ENCODE measurements around the gene CLCN5. TPM values are rescaled to one million over a fixed set of nuclear protein-coding genes. Genes with fewer than 3 reads are reported as not detected.

CLCN5 gene
- polyA plus RNA-seq, 2 of the 4 experiments (the other 2 are of a cell fraction): 2.6 to 5.2 TPM

- H3K27ac ChIP-seq: no peak overlapping the region
- 89% methylated on average over 2 of the region's 2 CpGs for WGBS (ENCODE audit: missing lambda C conversion rate)
- CTCF ChIA-PET: no interaction called here
- DNase-seq (ENCODE audit: low read depth in 1 of 2, low spot score in 1 of 2) (no peak), ATAC-seq (no peak), FAIRE-seq (peak; percentile 70)
- no peak for TF ChIP-seq KDM1A (IDR thresholded peaks at IDR 0.05; ENCODE audit: low read depth)
- TF ChIP-seq EHMT2 (IDR thresholded peaks at IDR 0.05; ENCODE audit: low read depth): no peak
- TF ChIP-seq JUNB (IDR thresholded peaks at IDR 0.05): no peak
- no peak for TF ChIP-seq MAX (IDR thresholded peaks at IDR 0.05)
- no peak for TF ChIP-seq CTCF (IDR thresholded peaks at IDR 0.05)
- no peak for TF ChIP-seq ZSCAN20 (CRISPR knock-in tag; IDR thresholded peaks at IDR 0.05)
- no peak for TF ChIP-seq HEYL (CRISPR knock-in tag; IDR thresholded peaks at IDR 0.05)
- TF ChIP-seq JUN (IDR thresholded peaks at IDR 0.05): no peak
- H3K4me1 ChIP-seq: no peaks in the 10 kb centered on the region
- POLR2A ChIA-PET: no interaction called here
- H3K4me3 ChIP-seq: no peak overlapping the region
- H3K9me3 ChIP-seq: no peaks in the 10 kb centered on the region
- H3K4me2 ChIP-seq: no peak overlapping the region
Measured at GRCh38 chrX:49970674-49971073, 48.3 kb downstream of the CLCN5 start.

GRCh38 chrX:49972328-49972860, 50.0 kb downstream of the CLCN5 start:
- H3K27ac ChIP-seq: no peak overlapping the region
- 89% methylated on average over 5 of the region's 5 CpGs for WGBS (ENCODE audit: missing lambda C conversion rate)
- no peak for FAIRE-seq
- H3K9me3 ChIP-seq: no peaks in the 10 kb centered on the region
- DNase-seq (ENCODE audit: low read depth in 1 of 2, low spot score in 1 of 2): no peak
- ChIA-PET CTCF (no interaction called here), POLR2A (no interaction called here)
- no peak overlapping the region for H3K4me3 ChIP-seq
- H3K4me1 ChIP-seq: no peaks in the 10 kb centered on the region
- ATAC-seq: no peak
- H3K4me2 ChIP-seq: no peak overlapping the region
- TF ChIP-seq ZFP36 (IDR thresholded peaks at IDR 0.05; ENCODE audit: borderline replicate concordance, partially characterized antibody) (no peak), BHLHE40 (IDR thresholded peaks at IDR 0.05; ENCODE audit: low read depth, low read length) (no peak), JUNB (IDR thresholded peaks at IDR 0.05) (no peak), RARB (CRISPR knock-in tag; IDR thresholded peaks at IDR 0.05) (no peak), POLR2AphosphoS2 (conservative IDR thresholded peaks at IDR 0.05; ENCODE audit: low read length) (no peak), FOSL2 (IDR thresholded peaks at IDR 0.05) (no peak), FOSL2 (CRISPR knock-in tag; IDR thresholded peaks at IDR 0.05) (no peak), NR3C1 (IDR thresholded peaks at IDR 0.05) (no peak), HOXB13 (CRISPR knock-in tag; IDR thresholded peaks at IDR 0.05; ENCODE audit: low read depth) (no peak), RFX5 (IDR thresholded peaks at IDR 0.05) (no peak), MAX (IDR thresholded peaks at IDR 0.05) (no peak), EP300 (IDR thresholded peaks at IDR 0.05) (no peak), EHF (CRISPR knock-in tag; IDR thresholded peaks at IDR 0.05) (no peak), CBX8 (IDR thresholded peaks at IDR 0.05) (no peak), TP53 (CRISPR knock-in tag; IDR thresholded peaks at IDR 0.05) (no peak), EHMT2 (IDR thresholded peaks at IDR 0.05; ENCODE audit: low read depth) (no peak), CHD2 (IDR thresholded peaks at IDR 0.05; ENCODE audit: low read length, partially characterized antibody) (no peak)

GRCh38 chrX:49976682-49977197, 54.3 kb downstream of the CLCN5 start:
- POLR2A ChIA-PET: no interaction called here
- H3K4me1 ChIP-seq: no peaks in the 10 kb centered on the region
- 87% methylated on average over 4 of the region's 4 CpGs for WGBS (ENCODE audit: missing lambda C conversion rate)
- FAIRE-seq (no peak), ATAC-seq (no peak), DNase-seq (ENCODE audit: low read depth in 1 of 2, low spot score in 1 of 2) (no peak)
- TF ChIP-seq GATA3 (IDR thresholded peaks at IDR 0.05; ENCODE audit: borderline replicate concordance) (no peak), NPAS2 (CRISPR knock-in tag; IDR thresholded peaks at IDR 0.05; ENCODE audit: borderline replicate concordance) (no peak), FOSB (CRISPR knock-in tag; IDR thresholded peaks at IDR 0.05) (no peak), CBX8 (IDR thresholded peaks at IDR 0.05) (no peak), ZNF302 (CRISPR knock-in tag; IDR thresholded peaks at IDR 0.05) (no peak), SMC3 (IDR thresholded peaks at IDR 0.05) (no peak), ZC3H11A (IDR thresholded peaks at IDR 0.05) (no peak), EHF (CRISPR knock-in tag; IDR thresholded peaks at IDR 0.05) (no peak), PHF8 (IDR thresholded peaks at IDR 0.05; ENCODE audit: borderline replicate concordance, low read depth) (no peak), KDM5A (IDR thresholded peaks at IDR 0.05) (no peak), HOXB5 (CRISPR knock-in tag; IDR thresholded peaks at IDR 0.05) (no peak), KDM1A (IDR thresholded peaks at IDR 0.05; ENCODE audit: low read depth) (no peak)
- no peak overlapping the region for H3K27ac ChIP-seq
- H3K4me2 ChIP-seq: no peak overlapping the region
- H3K4me3 ChIP-seq: no peak overlapping the region
- no peaks in the 10 kb centered on the region for H3K9me3 ChIP-seq
- CTCF ChIA-PET: no interaction called here

Data from A549 (cell line).